Endodermal cell (in vitro differentiated cells): ENCODE measurements around the gene KRTAP10-5. TPM values are rescaled to one million over a fixed set of nuclear protein-coding genes. Genes with fewer than 3 reads are reported as not detected.

Experiments used
- DNase-seq: peaks from one replicate; pipeline ENCODE4 v3.0.0-alpha.2; 2017
- H3K27ac ChIP-seq: 2 replicates; pipeline ENCODE4 v1.5.1; 2013; ENCODE audit warnings: mild to moderate bottlenecking, low read depth, low read length, moderate library complexity
- H3K27me3 ChIP-seq: 2 replicates; pipeline ENCODE4 v1.6.1; 2013; ENCODE audit warnings: mild to moderate bottlenecking, low read length, moderate library complexity; ENCODE audit not compliant: insufficient read depth, control insufficient read depth, poor library complexity, severe bottlenecking
- H3K36me3 ChIP-seq: 2 replicates; pipeline ENCODE4 v1.7.0; 2013; ENCODE audit warnings: mild to moderate bottlenecking, low read length, moderate library complexity; ENCODE audit not compliant: control insufficient read depth, insufficient read depth
- H3K4me1 ChIP-seq: one replicate; pipeline ENCODE4 v1.7.0; 2013; ENCODE audit warnings: low read length; ENCODE audit not compliant: control insufficient read depth, insufficient read depth
- H3K4me3 ChIP-seq: 2 replicates; pipeline ENCODE4 v1.5.1; 2013; ENCODE audit warnings: mild to moderate bottlenecking, low read length, moderate library complexity
- H3K9ac ChIP-seq: 2 replicates; pipeline ENCODE4 v1.6.1; 2013; ENCODE audit warnings: mild to moderate bottlenecking, low read length, moderate library complexity; ENCODE audit not compliant: poor library complexity, severe bottlenecking; ENCODE audit errors: extremely low read depth
- H3K9me3 ChIP-seq: 2 replicates; pipeline ENCODE4 v1.6.1; 2013; ENCODE audit warnings: mild to moderate bottlenecking, low read length, moderate library complexity; ENCODE audit not compliant: control insufficient read depth
- H3K27ac Mint-ChIP-seq: 2 replicates; pipeline ENCODE4 v1.8.0; 2020; ENCODE audit warnings: mixed read lengths
- H3K27me3 Mint-ChIP-seq: 2 replicates; pipeline ENCODE4 v1.8.0; 2021; ENCODE audit warnings: mild to moderate bottlenecking, mixed read lengths; ENCODE audit not compliant: insufficient read depth
- H3K36me3 Mint-ChIP-seq: 2 replicates; pipeline ENCODE4 v1.8.0; 2020; ENCODE audit warnings: low read depth, mixed read lengths
- H3K4me1 Mint-ChIP-seq: 2 replicates; pipeline ENCODE4 v1.8.0; 2020; ENCODE audit warnings: mixed read lengths
- H3K4me3 Mint-ChIP-seq: 2 replicates; pipeline ENCODE4 v1.8.0; 2020; ENCODE audit warnings: mild to moderate bottlenecking, moderate library complexity, mixed read lengths
- H3K9me3 Mint-ChIP-seq: 2 replicates; pipeline ENCODE4 v1.8.0; 2020; ENCODE audit warnings: mild to moderate bottlenecking, mixed read lengths
- CTCF ChIP-seq: fragments of 200-600 bp; sonication (generic); conservative IDR thresholded peaks from 2 replicates; pipeline ENCODE4 v1.5.0; 2021; ENCODE audit warnings: antibody characterized with exemption, mild to moderate bottlenecking
- WGBS, 2 experiments: methylation state at CpG; one replicate each; pipeline versions ENCODE4 v1.1.5 to v1.1.7; 2013; ENCODE audit warnings: missing lambda C conversion rate in 2 of 2, mixed read lengths in 1 of 2; ENCODE audit not compliant: insufficient coverage in 1 of 2, insufficient read length in 1 of 2; 5-methylcytosine and 5-hydroxymethylcytosine counted together
- total RNA-seq, 2 donors: library from RNA; stranded (reverse); fragmentation: NEBNext Ultra II Directional in 1 of 2; extraction: Animal tissue kit (Norgen Biotek cat#: 25700) in 1 of 2; gene quantifications; 2 replicates in 1 of 2; 3 replicates in 1 of 2; pipeline ENCODE4 v1.2.1, GENCODE V29; 2021

Gene KRTAP10-5
- total RNA-seq, 2 donors from 2014 or later: not detected

GRCh38 chr21:44603109-44603875, 22.9 kb upstream of the KRTAP10-5 start:
- H3K9me3 Mint-ChIP-seq: peaks cover 5% of the 10 kb centered on the region
- Histone ChIP-seq H3K4me3 (no peak overlapping the region), H3K4me1 (no peaks in the 10 kb centered on the region), H3K27me3 (no peaks in the 10 kb centered on the region), H3K9me3 (peaks cover 13% of the 10 kb centered on the region), H3K9ac (no peak overlapping the region), H3K27ac (no peak overlapping the region), H3K36me3 (no peaks in the 10 kb centered on the region)
- H3K36me3 Mint-ChIP-seq: no peaks in the 10 kb centered on the region
- H3K27ac Mint-ChIP-seq: no peak overlapping the region
- H3K27me3 Mint-ChIP-seq: no peaks in the 10 kb centered on the region
- peaks cover 4% of the 10 kb centered on the region for H3K4me1 Mint-ChIP-seq
- no peak for TF ChIP-seq CTCF
- 68 to 70% methylated on average over 11 to 17 of the region's 17 CpGs for WGBS, 2 experiments
- no peak overlapping the region for H3K4me3 Mint-ChIP-seq
- DNase-seq: peak; percentile 46

GRCh38 chr21:44602463-44602850, 22.1 kb upstream of the KRTAP10-5 start:
- Histone ChIP-seq H3K4me1 (no peaks in the 10 kb centered on the region), H3K27ac (no peak overlapping the region), H3K9me3 (peaks cover 18% of the 10 kb centered on the region), H3K9ac (no peak overlapping the region), H3K36me3 (no peaks in the 10 kb centered on the region), H3K4me3 (no peak overlapping the region), H3K27me3 (no peaks in the 10 kb centered on the region)
- no peak for TF ChIP-seq CTCF
- Mint-ChIP-seq H3K36me3 (no peaks in the 10 kb centered on the region), H3K9me3 (peaks cover 5% of the 10 kb centered on the region), H3K27me3 (no peaks in the 10 kb centered on the region), H3K27ac (no peak overlapping the region), H3K4me3 (no peak overlapping the region), H3K4me1 (peaks cover 9% of the 10 kb centered on the region)
- 89 to 95% methylated on average over 8 to 20 of the region's 21 CpGs for WGBS, 2 experiments
- no peak for DNase-seq

- TF ChIP-seq CTCF: no peak
- Histone ChIP-seq H3K9me3 (peaks cover 18% of the 10 kb centered on the region), H3K27me3 (no peaks in the 10 kb centered on the region), H3K36me3 (no peaks in the 10 kb centered on the region), H3K27ac (no peak overlapping the region), H3K9ac (no peak overlapping the region), H3K4me3 (no peak overlapping the region), H3K4me1 (no peaks in the 10 kb centered on the region)
- H3K4me3 Mint-ChIP-seq: no peak overlapping the region
- peaks cover 9% of the 10 kb centered on the region for H3K4me1 Mint-ChIP-seq
- peaks cover 5% of the 10 kb centered on the region for H3K9me3 Mint-ChIP-seq
- H3K27me3 Mint-ChIP-seq: no peaks in the 10 kb centered on the region
- no peak overlapping the region for H3K27ac Mint-ChIP-seq
- no peaks in the 10 kb centered on the region for H3K36me3 Mint-ChIP-seq
- 90 to 93% methylated on average over 9 to 23 of the region's 23 CpGs for WGBS, 2 experiments
- peak; percentile 40 for DNase-seq
Measured at GRCh38 chr21:44601596-44602462, 21.4 kb upstream of the KRTAP10-5 start.
